Endothelial cell of umbilical vein (primary cell): Measurements from ENCODE around the gene SLC35E3. TPM values are rescaled to one million over a fixed set of nuclear protein-coding genes. Genes with fewer than 3 reads are reported as not detected.

ENCODE experiments used
- BruUV-seq: library from RNA; stranded (reverse); fragments of 400-500 nt; replicated peaks from 2 replicates; lab custom pipeline; 2021; lab: Mats Ljungman, UMichigan
- CTCF ChIA-PET: fragments of 300-600, 350-600 bp; sonication (Branson Sonifier 250); formaldehyde crosslinking; loops from one replicate; lab custom pipeline; 2021; ENCODE audit warnings: antibody characterized with exemption, inconsistent platforms; lab: Charles Lee
- POLR2A ChIA-PET: fragments of 300-600, 350-600 bp; sonication (Branson Sonifier 250); formaldehyde crosslinking; loops from one replicate; lab custom pipeline; 2021; ENCODE audit warnings: antibody characterized with exemption, inconsistent platforms; lab: Charles Lee
- DNase-seq: peaks from one replicate; pipeline ENCODE4 v3.0.0-alpha.2; 2011; ENCODE audit warnings: low read depth, low spot score
- FAIRE-seq: peaks from 2 replicates; lab custom pipeline; 2011; peaks lifted over from hg19 to GRCh38; lab: Jason Lieb, UNC
- H2AFZ ChIP-seq: 2 replicates; pipeline ENCODE4 v1.6.0; 2012; ENCODE audit warnings: low read depth, low read length, control low read depth, inconsistent platforms
- H3K27ac ChIP-seq: 2 replicates; pipeline ENCODE4 v1.5.1; 2011; ENCODE audit warnings: low read depth, mild to moderate bottlenecking, control low read depth, low read length, moderate library complexity; ENCODE audit not compliant: insufficient read depth
- H3K27me3 ChIP-seq, 2 experiments: 2 replicates each; pipeline versions ENCODE4 v1.6.0 to v1.6.1; 2011; ENCODE audit warnings: low read length in 2 of 2, mixed read lengths in 1 of 2; ENCODE audit not compliant: control insufficient read depth in 2 of 2, insufficient read depth in 2 of 2
- H3K36me3 ChIP-seq, 2 experiments: 2 replicates in 1 of 2; 3 replicates in 1 of 2; pipeline ENCODE4 v1.5.1; 2011; ENCODE audit warnings: low read length in 2 of 2, mild to moderate bottlenecking in 1 of 2, moderate library complexity in 1 of 2; ENCODE audit not compliant: control insufficient read depth in 2 of 2, insufficient read depth in 2 of 2; ENCODE audit errors: extremely low read depth in 1 of 2
- H3K4me1 ChIP-seq: 3 replicates; pipeline ENCODE4 v1.5.1; 2011; ENCODE audit warnings: mild to moderate bottlenecking, low read length; ENCODE audit not compliant: control insufficient read depth, insufficient read depth; ENCODE audit errors: extremely low read depth
- H3K4me2 ChIP-seq: 2 replicates; pipeline ENCODE4 v1.6.1; 2011; ENCODE audit warnings: low read length, control low read depth, mixed read lengths; ENCODE audit not compliant: insufficient read depth
- H3K4me3 ChIP-seq, 3 experiments: fragments of 200-600 bp in 1 of 3; sonication (generic), shearing (Covaris generic) in 1 of 3; replicated peaks in 1 of 3; 2 replicates each; pipeline ENCODE4 v1.5.1; 2011 to 2016; ENCODE audit warnings: control low read depth in 3 of 3, low read length in 3 of 3, mild to moderate bottlenecking in 2 of 3, inconsistent platforms in 1 of 3, low read depth in 1 of 3, moderate library complexity in 1 of 3; ENCODE audit not compliant: insufficient read depth in 1 of 3
- H3K79me2 ChIP-seq: 2 replicates; pipeline ENCODE4 v1.6.0; 2012; ENCODE audit warnings: low read length, inconsistent platforms; ENCODE audit not compliant: control insufficient read depth, insufficient read depth
- H3K9ac ChIP-seq: replicated peaks from 2 replicates; pipeline ENCODE3; 2011; ENCODE audit warnings: low read length, control low read depth; ENCODE audit not compliant: insufficient read depth; ENCODE audit errors: extremely low read depth
- H3K9me1 ChIP-seq: replicated peaks from 3 replicates; pipeline ENCODE4 v1.6.0; 2011; ENCODE audit warnings: mild to moderate bottlenecking, low read length; ENCODE audit not compliant: control insufficient read depth, insufficient read depth; ENCODE audit errors: extremely low read depth
- H3K9me3 ChIP-seq: replicated peaks from 2 replicates; pipeline ENCODE4 v1.5.1; 2012; ENCODE audit warnings: low read length, inconsistent platforms; ENCODE audit not compliant: control insufficient read depth, insufficient read depth
- H4K20me1 ChIP-seq: replicated peaks from 2 replicates; pipeline ENCODE3; 2011; ENCODE audit warnings: mild to moderate bottlenecking, low read length; ENCODE audit not compliant: control insufficient read depth, insufficient read depth; ENCODE audit errors: extremely low read depth
- EZH2 ChIP-seq: IDR thresholded peaks from 2 replicates; pipeline ENCODE4 v1.6.1; 2012; ENCODE audit warnings: borderline replicate concordance, low read depth, mild to moderate bottlenecking, moderate library complexity, low read length, inconsistent platforms; ENCODE audit not compliant: severe bottlenecking
- FOS ChIP-seq: IDR thresholded peaks from 2 replicates; pipeline ENCODE4 v1.6.1; 2011; ENCODE audit warnings: mild to moderate bottlenecking, low read length, moderate library complexity, borderline replicate concordance; ENCODE audit not compliant: insufficient read depth
- GATA2 ChIP-seq: IDR thresholded peaks from 2 replicates; pipeline ENCODE4 v1.7.0; 2011; ENCODE audit warnings: low read depth, mild to moderate bottlenecking, moderate library complexity, mixed read lengths, low read length; ENCODE audit not compliant: insufficient read length, insufficient read depth
- JUN ChIP-seq: IDR thresholded peaks from 2 replicates; pipeline ENCODE4 v1.6.1; 2011; ENCODE audit warnings: borderline replicate concordance, low read depth; ENCODE audit not compliant: insufficient read length, insufficient read depth
- MAX ChIP-seq: IDR thresholded peaks from 2 replicates; pipeline ENCODE4 v1.6.1; 2011; ENCODE audit not compliant: insufficient read depth, insufficient read length
- MYC ChIP-seq: IDR thresholded peaks from one replicate; pipeline ENCODE4 v1.6.1; 2011; ENCODE audit warnings: mild to moderate bottlenecking, low read depth, low read length
- POLR2A ChIP-seq: IDR thresholded peaks from 2 replicates; pipeline ENCODE4 v1.6.1; 2012; ENCODE audit warnings: low read depth, mild to moderate bottlenecking, control low read depth, low read length
- POLR2AphosphoS5 ChIP-seq: IDR thresholded peaks from 2 replicates; pipeline ENCODE4 v1.6.1; 2012; ENCODE audit warnings: low read depth, mild to moderate bottlenecking, control low read depth, low read length, moderate library complexity; ENCODE audit not compliant: insufficient read depth
- dilution Hi-C: fragments of 300-500 bp; cut with MboI; formaldehyde crosslinking; loops from one replicate; pipeline ENCODE4 v1.15.0; 2019; ENCODE audit warnings: low sequenced_read_pairs; ENCODE audit not compliant: extremely low pct_ligation_motif_present
- intact Hi-C: fragments of 100-400 bp; cut with micrococcal nuclease; formaldehyde crosslinking; loops from one replicate; pipeline ENCODE4 v1.10.0; 2022
- polyA plus RNA-seq, 4 experiments: library from polyadenylated mRNA; depleted of rRNA in 3 of 4; stranded (reverse) in 3 of 4; unstranded in 1 of 4; fragments of >200 nt; gene quantifications; 2 replicates each; pipeline versions ENCODE4 v1.2.1 to v1.2.3, GENCODE V29; 2011 to 2012; ENCODE audit warnings: missing spikeins in 1 of 4
- total RNA-seq: library from RNA; stranded (reverse); gene quantifications from 2 replicates; pipeline ENCODE4 v1.2.3, GENCODE V29; 2021
- TF ChIP-seq, protein P1 (sequence below), 2 donors: IDR thresholded peaks; 1 replicate in 1 of 2; 2 replicates in 1 of 2; pipeline ENCODE4 v1.5.1; 2011; ENCODE audit warnings: low read length in 2 of 2, mild to moderate bottlenecking in 2 of 2, moderate library complexity in 2 of 2, control low read depth in 1 of 2, inconsistent platforms in 1 of 2, low read depth in 1 of 2; ENCODE audit not compliant: insufficient read depth in 1 of 2; ENCODE audit errors: extremely low read depth in 1 of 2

Gene SLC35E3
- total and polyA plus RNA-seq, 2 donors (not counting 3 experiments of a cell fraction or from before 2014, with no cell fraction given) = 8.1 to 13.8 TPM

GRCh38 chr12:68765696-68766095, 19.7 kb downstream of the SLC35E3 start:
- no peak overlapping the region for H3K9ac ChIP-seq
- H4K20me1 ChIP-seq = no peaks in the 10 kb centered on the region
- dilution Hi-C loops (no loop called here), intact Hi-C loops (no loop called here)
- H3K4me2 ChIP-seq = no peak overlapping the region
- H3K27me3 ChIP-seq = no peaks in the 10 kb centered on the region
- no peak overlapping the region for H3K27ac ChIP-seq
- no peak for DNase-seq
- ChIA-PET CTCF (interaction anchor here (0.6 kb wide), 1 partner anchor 13 kb away, joined by 3 read pairs; no protein-coding TSS in a partner anchor), POLR2A (no interaction called here)
- H3K79me2 ChIP-seq = no peaks in the 10 kb centered on the region
- BruUV-seq = no TSS peak
- TF ChIP-seq POLR2AphosphoS5 = no peak
- no peak overlapping the region for H2AFZ ChIP-seq
- H3K9me3 ChIP-seq = no peaks in the 10 kb centered on the region
- no peaks in the 10 kb centered on the region for H3K9me1 ChIP-seq
- H3K36me3 ChIP-seq = no peaks in the 10 kb centered on the region
- no peaks in the 10 kb centered on the region for H3K4me1 ChIP-seq
- no peak overlapping the region for H3K4me3 ChIP-seq
- FAIRE-seq = no peak

DNA sequence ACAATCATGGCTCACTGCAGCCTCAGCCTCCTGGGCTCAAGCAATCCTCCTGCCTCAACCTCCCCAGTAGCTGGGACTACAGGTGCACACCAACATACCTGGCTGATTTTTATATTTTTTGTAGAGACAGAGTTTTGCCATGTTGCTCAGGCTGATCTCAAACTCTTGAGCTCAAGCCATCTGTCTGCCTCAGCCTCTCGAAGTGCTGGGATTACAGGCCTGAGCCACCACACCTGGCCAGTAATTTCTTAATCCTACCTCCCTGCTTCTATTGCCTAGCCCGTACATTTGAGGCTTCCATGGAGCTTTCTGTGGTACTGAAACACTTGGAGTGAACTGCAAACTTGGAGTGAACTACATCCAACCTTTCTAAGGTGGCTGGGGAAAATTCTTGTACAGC, 20.7 kb downstream of the SLC35E3 start:
- DNase-seq (no peak), FAIRE-seq (no peak)
- Histone ChIP-seq H3K9ac (no peak overlapping the region), H3K27ac (no peak overlapping the region), H3K9me1 (no peaks in the 10 kb centered on the region), H3K4me1 (no peaks in the 10 kb centered on the region), H4K20me1 (no peaks in the 10 kb centered on the region), H3K4me3 (no peak overlapping the region), H3K36me3 (no peaks in the 10 kb centered on the region), H3K9me3 (no peaks in the 10 kb centered on the region), H3K27me3 (no peaks in the 10 kb centered on the region), H2AFZ (no peak overlapping the region), H3K4me2 (no peak overlapping the region), H3K79me2 (no peaks in the 10 kb centered on the region)
- dilution Hi-C loops (no loop called here), intact Hi-C loops (no loop called here)
- no TSS peak for BruUV-seq
- ChIA-PET CTCF (no interaction called here), POLR2A (no interaction called here)
- TF ChIP-seq JUN (no peak), EZH2 (no peak), MAX (no peak), MYC (no peak), FOS (no peak), POLR2A (no peak), POLR2AphosphoS5 (no peak), GATA2 (no peak)
- TF ChIP-seq, protein P1, sequence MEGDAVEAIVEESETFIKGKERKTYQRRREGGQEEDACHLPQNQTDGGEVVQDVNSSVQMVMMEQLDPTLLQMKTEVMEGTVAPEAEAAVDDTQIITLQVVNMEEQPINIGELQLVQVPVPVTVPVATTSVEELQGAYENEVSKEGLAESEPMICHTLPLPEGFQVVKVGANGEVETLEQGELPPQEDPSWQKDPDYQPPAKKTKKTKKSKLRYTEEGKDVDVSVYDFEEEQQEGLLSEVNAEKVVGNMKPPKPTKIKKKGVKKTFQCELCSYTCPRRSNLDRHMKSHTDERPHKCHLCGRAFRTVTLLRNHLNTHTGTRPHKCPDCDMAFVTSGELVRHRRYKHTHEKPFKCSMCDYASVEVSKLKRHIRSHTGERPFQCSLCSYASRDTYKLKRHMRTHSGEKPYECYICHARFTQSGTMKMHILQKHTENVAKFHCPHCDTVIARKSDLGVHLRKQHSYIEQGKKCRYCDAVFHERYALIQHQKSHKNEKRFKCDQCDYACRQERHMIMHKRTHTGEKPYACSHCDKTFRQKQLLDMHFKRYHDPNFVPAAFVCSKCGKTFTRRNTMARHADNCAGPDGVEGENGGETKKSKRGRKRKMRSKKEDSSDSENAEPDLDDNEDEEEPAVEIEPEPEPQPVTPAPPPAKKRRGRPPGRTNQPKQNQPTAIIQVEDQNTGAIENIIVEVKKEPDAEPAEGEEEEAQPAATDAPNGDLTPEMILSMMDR (IDR thresholded peaks at IDR 0.05; ENCODE audit: extremely low read depth in 1 of 2, insufficient read depth in 1 of 2, low read depth in 1 of 2, low read length in 2 of 2) = no peak
